Measurements from ENCODE around the gene EPHB2. TPM values are rescaled to one million over a fixed set of nuclear protein-coding genes. Genes with fewer than 3 reads are reported as not detected.

Gene EPHB2
- total and polyA plus RNA-seq, 2 of the 8 experiments (the other 6 are each of a cell fraction or from before 2014, with no cell fraction given), result 15.8 to 17.2 TPM

GRCh38 chr1:22673486-22674409 is 36.9 kb upstream of the EPHB2 start:
- H3K23me2 ChIP-seq (ENCODE audit: low read depth, low read length), result peaks cover 7% of the 10 kb centered on the region; the same call in 1 of the 2 replicates
- DNase-seq (ENCODE audit: low read depth in 1 of 2, low spot score in 2 of 2), result peak in 1 of 2 experiments; percentile 84
- H3K9me3 ChIP-seq (ENCODE audit: insufficient read depth in 2 of 2, low read depth in 1 of 2, low read length in 1 of 2), result no peaks in the 10 kb centered on the region
- WGBS, 2 experiments (ENCODE audit: extremely low coverage in 1 of 2, insufficient coverage in 1 of 2, insufficient read length in 1 of 2, insufficient replicate concordance in 2 of 2, low coverage in 1 of 2, low lambda C conversion rate in 2 of 2, missing lambda C conversion rate in 1 of 2), result 47% methylated on average over 15 of the region's 17 CpGs; no CpG with 5 or more reads in 1 of the 2 experiments
- peak overlapping the region in 1 of 4 experiments; percentile 10; a peak in 1 of 8 replicates for H3K4me3 ChIP-seq (ENCODE audit: extremely low read depth in 1 of 4, insufficient read depth in 2 of 4, low read depth in 3 of 4, low read length in 4 of 4)
- H4K20me1 ChIP-seq (replicated peaks in 1 of 2; ENCODE audit: control insufficient read depth in 1 of 2, insufficient read depth in 2 of 2, low read length in 2 of 2), result peaks cover 0 to 7% of the 10 kb centered on the region in 2 experiments
- no peak overlapping the region for H4K8ac ChIP-seq (ENCODE audit: extremely low read depth, insufficient read depth, low read length)
- H3K27me3 ChIP-seq (replicated peaks in 1 of 4; ENCODE audit: control insufficient read depth in 3 of 4, extremely low read depth in 1 of 4, insufficient read depth in 3 of 4, low read length in 3 of 4), result no peaks in the 10 kb centered on the region; a peak in 1 of 7 replicates
- TF ChIP-seq CEBPB (IDR thresholded peaks at IDR 0.05; ENCODE audit: low read depth, low read length), result no peak
- TF ChIP-seq CTBP2 (IDR thresholded peaks at IDR 0.05; ENCODE audit: borderline replicate concordance, insufficient read depth, insufficient read length, low read length), result no peak
- no peak for TF ChIP-seq GABPA (IDR thresholded peaks at IDR 0.05; ENCODE audit: borderline replicate concordance, insufficient read depth, low read length)
- TF ChIP-seq KDM4A (IDR thresholded peaks at IDR 0.05; ENCODE audit: low read depth, low read length, severe bottlenecking), result no peak
- TF ChIP-seq CTCF (IDR thresholded peaks at IDR 0.05; ENCODE audit: control extremely low read depth in 1 of 3, insufficient read depth in 1 of 3, low read depth in 1 of 3, low read length in 3 of 3), result peak; percentile 59 to 76 (median 73)
- peak; percentile 81 for TF ChIP-seq RAD21 (IDR thresholded peaks at IDR 0.05 in 1 of 2, conservative IDR thresholded peaks at IDR 0.05 in 1 of 2; ENCODE audit: low read depth in 2 of 2, low read length in 2 of 2)
- TF ChIP-seq EZH2 (IDR thresholded peaks at IDR 0.05; ENCODE audit: low read depth, low read length, severe bottlenecking), result no peak
- no peak overlapping the region for H3K14ac ChIP-seq (ENCODE audit: insufficient read length)
- H2BK15ac ChIP-seq (ENCODE audit: low read length), result no peak overlapping the region
- H3K36me3 ChIP-seq (ENCODE audit: control insufficient read depth in 2 of 4, insufficient read depth in 4 of 4, low read length in 3 of 4), result no peaks in the 10 kb centered on the region
- H2BK12ac ChIP-seq (ENCODE audit: low read depth, low read length), result no peak overlapping the region
- no peaks in the 10 kb centered on the region for H3K79me1 ChIP-seq (ENCODE audit: low read depth, low read length)
- H3K9ac ChIP-seq (replicated peaks in 1 of 4; ENCODE audit: extremely low read depth in 1 of 4, low read depth in 3 of 4, low read length in 3 of 4), result no peak overlapping the region
- H3K18ac ChIP-seq (ENCODE audit: extremely low read depth, low read length), result no peak overlapping the region; the same call in 1 of the 2 replicates
- H4K91ac ChIP-seq (replicated peaks; ENCODE audit: insufficient read length, low read length), result no peak overlapping the region
- no peak overlapping the region for H4K5ac ChIP-seq (ENCODE audit: insufficient read length, low read depth, low read length)
- no peak overlapping the region for H3K56ac ChIP-seq (replicated peaks; ENCODE audit: insufficient read length, low read depth, low read length)
- no peak overlapping the region for H3K4ac ChIP-seq (replicated peaks; ENCODE audit: insufficient read length, low read depth, low read length)
- H2BK5ac ChIP-seq (ENCODE audit: low read depth, low read length), result no peak overlapping the region
- FAIRE-seq, result no peak
- peaks cover 0 to 10% (median 5%) of the 10 kb centered on the region in 4 experiments; a peak in 4 of 7 replicates for H3K4me1 ChIP-seq (replicated peaks in 1 of 4; ENCODE audit: control insufficient read depth in 3 of 4, insufficient read depth in 4 of 4, low read length in 3 of 4)
- no peak overlapping the region for H3K23ac ChIP-seq (ENCODE audit: insufficient read length)
- ChIA-PET CTCF (ENCODE audit: partially characterized antibody) (interaction anchor here (0.6 to 6.0 kb wide), 39 partner anchors 7 to 620 kb away, joined by 3 to 43 read pairs (median 3); partner anchors contain the start of gene C1QB), POLR2A (ENCODE audit: partially characterized antibody) (interaction anchor here (1.1 kb wide), 2 partner anchors 38 to 530 kb away, joined by 3 read pairs; no protein-coding TSS in a partner anchor)
- no peak overlapping the region for H3K27ac ChIP-seq (ENCODE audit: low read depth, low read length)
- H3K4me2 ChIP-seq (ENCODE audit: insufficient read depth in 1 of 2, low read depth in 2 of 2, low read length in 2 of 2), result peak overlapping the region in 1 of 2 experiments; percentile 50; a peak in 1 of 4 replicates
- H2BK20ac ChIP-seq (ENCODE audit: low read length), result no peak overlapping the region
- H2AFZ ChIP-seq (ENCODE audit: low read length), result no peak overlapping the region
- no peaks in the 10 kb centered on the region; a peak in 1 of 4 replicates for H3K79me2 ChIP-seq (ENCODE audit: control insufficient read depth in 1 of 2, insufficient read depth in 2 of 2, low read length in 2 of 2)
- no peak overlapping the region for H2BK120ac ChIP-seq (replicated peaks; ENCODE audit: low read depth, low read length)
- H2AK5ac ChIP-seq (ENCODE audit: low read depth, low read length), result no peak overlapping the region
